A673 (cell line): ENCODE results near the gene PDAP1. TPM values are rescaled to one million over a fixed set of nuclear protein-coding genes. Genes with fewer than 3 reads are reported as not detected.

Experiments used
- BruUV-seq: library from RNA; stranded (reverse); fragments of 400-500 nt; replicated peaks from 2 replicates; lab custom pipeline; 2021; lab: Mats Ljungman, UMichigan
- CTCF ChIA-PET: fragments of 300-600 bp; sonication (Branson Sonifier 250); formaldehyde crosslinking; loops from one replicate; lab custom pipeline; 2022; ENCODE audit warnings: antibody characterized with exemption; lab: Charles Lee
- POLR2A ChIA-PET: fragments of 300-600 bp; sonication (Branson Sonifier 250); formaldehyde crosslinking; loops from one replicate; lab custom pipeline; 2022; ENCODE audit warnings: antibody characterized with exemption; ENCODE audit not compliant: low non-redundant PET; lab: Charles Lee
- DNase-seq: peaks from one replicate; pipeline ENCODE4 v3.0.0-alpha.2; 2015; ENCODE audit warnings: low spot score
- H3K27ac ChIP-seq: fragments of 200-600 bp; sonication (generic); 2 replicates; pipeline ENCODE4 v1.5.1; 2016; ENCODE audit warnings: mixed run types, low read depth, mild to moderate bottlenecking, mixed read lengths, antibody characterized with exemption, low read length; ENCODE audit not compliant: poor library complexity, severe bottlenecking
- H3K27me3 ChIP-seq: fragments of 200-600 bp; sonication (generic); replicated peaks from 2 replicates; pipeline ENCODE4 v1.6.1; 2017; ENCODE audit warnings: mixed run types, low read depth, mild to moderate bottlenecking, mixed read lengths, antibody characterized with exemption, low read length; ENCODE audit not compliant: insufficient read depth, poor library complexity
- H3K36me3 ChIP-seq: fragments of 200-600 bp; sonication (generic); 2 replicates; pipeline ENCODE4 v1.6.1; 2016; ENCODE audit warnings: mixed run types, mild to moderate bottlenecking, mixed read lengths, antibody characterized with exemption, low read length; ENCODE audit not compliant: insufficient read depth, poor library complexity, severe bottlenecking
- H3K4me1 ChIP-seq: fragments of 200-600 bp; sonication (generic); 2 replicates; pipeline ENCODE4 v1.6.1; 2017; ENCODE audit warnings: mixed run types, mild to moderate bottlenecking, mixed read lengths, antibody characterized with exemption, low read length; ENCODE audit not compliant: insufficient read depth, poor library complexity, severe bottlenecking
- H3K4me3 ChIP-seq: fragments of 200-600 bp; sonication (generic); 2 replicates; pipeline ENCODE4 v1.5.1; 2016; ENCODE audit warnings: low read depth, mixed run types, mild to moderate bottlenecking, mixed read lengths, low read length; ENCODE audit not compliant: poor library complexity, severe bottlenecking
- H3K9me3 ChIP-seq: fragments of 200-600 bp; sonication (generic); 2 replicates; pipeline ENCODE4 v1.6.1; 2016; ENCODE audit warnings: mixed run types, low read depth, mild to moderate bottlenecking, mixed read lengths, antibody characterized with exemption, low read length; ENCODE audit not compliant: poor library complexity, severe bottlenecking
- EZH2 ChIP-seq: fragments of 200-600 bp; sonication (generic); IDR thresholded peaks from 2 replicates; pipeline ENCODE4 v1.6.1; 2017; ENCODE audit warnings: borderline replicate concordance, low read depth, mild to moderate bottlenecking, mixed read lengths, antibody characterized with exemption, low read length; ENCODE audit not compliant: poor library complexity, severe bottlenecking
- intact Hi-C: fragments of 100-400 bp; cut with micrococcal nuclease; formaldehyde crosslinking; loops from one replicate; pipeline ENCODE4 v1.10.0; 2022; ENCODE audit not compliant: unreplicated experiment
- total RNA-seq: library from RNA; stranded (reverse); gene quantifications from 2 replicates; pipeline ENCODE4 v1.2.3, GENCODE V29; 2021
- TF ChIP-seq, protein P1 (sequence below): fragments of 300-800, 200-600 bp; sonication (generic); conservative IDR thresholded peaks from 2 replicates; pipeline ENCODE4 v1.5.1; 2017; ENCODE audit warnings: low read depth, mild to moderate bottlenecking, antibody characterized with exemption, low read length, moderate library complexity, mixed read lengths

PDAP1 gene
- total RNA-seq, 1 experiment from 2014 or later = 164 TPM

DNA sequence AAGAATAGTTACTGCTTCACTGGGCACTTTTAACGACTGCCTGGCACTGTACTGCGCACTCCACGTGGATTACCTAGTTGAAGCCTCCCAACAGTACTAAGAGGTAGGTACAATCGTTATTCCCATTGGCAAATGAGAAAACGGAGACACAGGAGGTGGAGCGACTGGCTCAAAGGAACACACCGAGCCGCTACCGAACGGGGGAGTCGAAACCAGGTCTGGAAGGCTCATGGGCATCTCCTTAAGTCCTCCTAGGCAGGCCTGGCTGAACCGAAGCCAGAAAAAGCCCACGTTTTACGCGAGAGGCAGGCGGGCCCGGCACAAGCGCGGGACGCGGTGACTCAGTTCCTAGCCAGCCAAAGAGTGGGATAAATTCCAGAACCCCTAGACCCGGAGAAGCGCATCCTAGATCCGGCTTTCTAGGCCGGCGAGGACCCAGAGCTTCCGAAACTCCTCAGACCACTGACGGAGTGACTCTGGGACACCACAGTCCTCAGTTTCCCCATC lies 472 bp downstream of the PDAP1 start:
- peak overlapping the region; percentile 99 for H3K27ac ChIP-seq
- BruUV-seq = no TSS peak
- H3K36me3 ChIP-seq = peaks cover 47% of the 10 kb centered on the region
- ChIA-PET POLR2A (interaction anchor here (0.6 kb wide), 1 partner anchor 321 kb away, joined by 4 read pairs; no protein-coding TSS in a partner anchor), CTCF (interaction anchor here (0.6 to 0.7 kb wide), 2 partner anchors 81 to 514 kb away, joined by 3 to 8 read pairs; no protein-coding TSS in a partner anchor)
- peak; percentile 37 for DNase-seq
- no peaks in the 10 kb centered on the region for H3K9me3 ChIP-seq
- peak overlapping the region; percentile 97 for H3K4me3 ChIP-seq
- peaks cover 22% of the 10 kb centered on the region for H3K4me1 ChIP-seq
- TF ChIP-seq, protein P1, sequence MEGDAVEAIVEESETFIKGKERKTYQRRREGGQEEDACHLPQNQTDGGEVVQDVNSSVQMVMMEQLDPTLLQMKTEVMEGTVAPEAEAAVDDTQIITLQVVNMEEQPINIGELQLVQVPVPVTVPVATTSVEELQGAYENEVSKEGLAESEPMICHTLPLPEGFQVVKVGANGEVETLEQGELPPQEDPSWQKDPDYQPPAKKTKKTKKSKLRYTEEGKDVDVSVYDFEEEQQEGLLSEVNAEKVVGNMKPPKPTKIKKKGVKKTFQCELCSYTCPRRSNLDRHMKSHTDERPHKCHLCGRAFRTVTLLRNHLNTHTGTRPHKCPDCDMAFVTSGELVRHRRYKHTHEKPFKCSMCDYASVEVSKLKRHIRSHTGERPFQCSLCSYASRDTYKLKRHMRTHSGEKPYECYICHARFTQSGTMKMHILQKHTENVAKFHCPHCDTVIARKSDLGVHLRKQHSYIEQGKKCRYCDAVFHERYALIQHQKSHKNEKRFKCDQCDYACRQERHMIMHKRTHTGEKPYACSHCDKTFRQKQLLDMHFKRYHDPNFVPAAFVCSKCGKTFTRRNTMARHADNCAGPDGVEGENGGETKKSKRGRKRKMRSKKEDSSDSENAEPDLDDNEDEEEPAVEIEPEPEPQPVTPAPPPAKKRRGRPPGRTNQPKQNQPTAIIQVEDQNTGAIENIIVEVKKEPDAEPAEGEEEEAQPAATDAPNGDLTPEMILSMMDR = no peak
- TF ChIP-seq EZH2 = no peak
- intact Hi-C loops = no loop called here
- no peaks in the 10 kb centered on the region for H3K27me3 ChIP-seq

GRCh38 chr7:99406557-99406956 lies 1.8 kb downstream of the PDAP1 start:
- peak overlapping the region; percentile 97 for H3K4me3 ChIP-seq

GRCh38 chr7:99404977-99405320 lies 3.4 kb downstream of the PDAP1 start:
- intact Hi-C loops = no loop called here
- CTCF ChIA-PET = interaction anchor here (0.6 kb wide), 1 partner anchor 16 kb away, joined by 8 read pairs; no protein-coding TSS in a partner anchor
- TF ChIP-seq, protein P1 = no peak
- no peak for TF ChIP-seq EZH2

More at GRCh38 chr7:99406557-99406956, 1.8 kb downstream of the PDAP1 start:
- DNase-seq = no peak
- H3K27me3 ChIP-seq = no peaks in the 10 kb centered on the region
- intact Hi-C loops = no loop called here
- no peaks in the 10 kb centered on the region for H3K9me3 ChIP-seq
- TF ChIP-seq EZH2 = no peak
- TF ChIP-seq, protein P1 = no peak
- H3K4me1 ChIP-seq = peaks cover 22% of the 10 kb centered on the region
- H3K27ac ChIP-seq = peak overlapping the region; percentile 99
- peaks cover 47% of the 10 kb centered on the region for H3K36me3 ChIP-seq
- CTCF ChIA-PET = no interaction called here
- POLR2A ChIA-PET = no interaction called here
- BruUV-seq = no TSS peak

More at GRCh38 chr7:99404977-99405320, 3.4 kb downstream of the PDAP1 start:
- no peak overlapping the region for H3K4me3 ChIP-seq
- no peaks in the 10 kb centered on the region for H3K9me3 ChIP-seq
- peaks cover 48% of the 10 kb centered on the region for H3K36me3 ChIP-seq
- no peak for DNase-seq
- H3K4me1 ChIP-seq = peaks cover 16% of the 10 kb centered on the region
- POLR2A ChIA-PET = no interaction called here
- BruUV-seq = no TSS peak
- H3K27ac ChIP-seq = no peak overlapping the region
- H3K27me3 ChIP-seq = no peaks in the 10 kb centered on the region
